Breast epithelium (tissue), 4 donors: ENCODE measurements around the gene FCAR. TPM values are rescaled to one million over a fixed set of nuclear protein-coding genes. Genes with fewer than 3 reads are reported as not detected.
"Not testable (repeated sequence)": the region's sequence is repeated elsewhere in the genome, so short reads cannot be mapped to it uniquely, and the experiment has no call there.

ENCODE experiments used
- DNase-seq, 2 donors: peaks; one replicate each; pipeline ENCODE4 v3.0.0-alpha.2; 2019; ENCODE audit warnings: low spot score in 2 of 2
- H3K27ac ChIP-seq, 2 donors: fragments of 200-600 bp; sonication (generic) in 1 of 2; one replicate each; pipeline ENCODE4 v1.5.1; 2016 to 2019; ENCODE audit warnings: mild to moderate bottlenecking in 1 of 2
- H3K27me3 ChIP-seq, 2 donors: fragments of 200-600 bp; sonication (generic) in 1 of 2; one replicate each; pipeline versions ENCODE4 v1.5.1 to v1.6.0; 2017 to 2019; ENCODE audit warnings: control low read depth in 1 of 2, mild to moderate bottlenecking in 1 of 2
- H3K36me3 ChIP-seq: fragments of 200-600 bp; one replicate; pipeline ENCODE4 v1.5.1; 2019
- H3K4me1 ChIP-seq, 2 donors: fragments of 200-600 bp; sonication (generic); one replicate each; pipeline ENCODE4 v1.5.1; 2016 to 2019; ENCODE audit warnings: control low read depth in 1 of 2
- H3K4me3 ChIP-seq, 3 donors: fragments of 200-600 bp; sonication (generic); 1 replicate in 2 of 3; 2 replicates in 1 of 3; pipeline ENCODE4 v1.5.1; 2016 to 2019; ENCODE audit warnings: mild to moderate bottlenecking in 3 of 3, moderate library complexity in 2 of 3
- H3K9me3 ChIP-seq, 2 donors: fragments of 200-600 bp; sonication (generic) in 1 of 2; one replicate each; pipeline ENCODE4 v1.5.1; 2016 to 2019; ENCODE audit warnings: control low read depth in 1 of 2
- POLR2AphosphoS5 ChIP-seq, 3 donors: sonication (generic); formaldehyde crosslinking; IDR thresholded peaks; one replicate each; pipeline ENCODE4 v1.6.1; 2017; ENCODE audit warnings: antibody characterized with exemption in 3 of 3
- intact Hi-C: fragments of 100-400 bp; cut with DNase I; formaldehyde crosslinking; loops from one replicate; pipeline ENCODE4 v1.15.1; 2023; ENCODE audit warnings: low total_unique reads
- total RNA-seq, 3 donors: library from RNA; depleted of rRNA; stranded (reverse); fragments of >200 nt; gene quantifications; one replicate each; pipeline ENCODE4 v1.1.0, GENCODE V29; 2016
- TF ChIP-seq, protein P1 (sequence below), 3 donors: fragments of 450-650 bp; IDR thresholded peaks; one replicate each; pipeline ENCODE4 v1.5.1; 2016 to 2017; ENCODE audit warnings: antibody characterized with exemption in 3 of 3, mild to moderate bottlenecking in 3 of 3, moderate library complexity in 3 of 3

Gene FCAR
- 1 to 10 TPM in 2 of 3 donors, under 1 TPM in 1; 0.66 to 2.4 (median 1.3) TPM for total RNA-seq

DNA sequence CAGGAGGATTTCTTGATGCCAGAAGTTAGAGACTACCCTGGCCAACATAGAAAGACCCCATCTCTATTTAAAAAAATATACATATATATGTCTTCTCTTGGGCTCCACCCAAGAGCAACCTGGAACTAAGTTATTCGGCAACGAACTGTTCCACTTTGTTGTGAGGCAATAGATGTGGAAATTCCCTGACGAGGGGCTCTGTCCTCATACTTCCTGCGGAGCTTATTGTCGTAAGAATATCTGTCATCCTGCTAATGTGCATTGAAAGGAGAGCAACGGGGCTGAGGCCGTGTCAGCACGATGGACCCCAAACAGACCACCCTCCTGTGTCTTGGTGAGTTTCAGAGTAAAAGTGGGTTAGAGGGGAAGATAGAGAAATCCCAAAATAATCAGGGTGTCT, at the start of gene FCAR:
Gene FCAR (plus strand): TSS at position 246 of the 400 bp plus-strand sequence. CDS start 55 bp downstream, at position 301.
- Histone ChIP-seq H3K4me1 (no peaks in the 10 kb centered on the region), H3K36me3 (no peaks in the 10 kb centered on the region), H3K9me3 (peaks cover 0 to 4% of the 10 kb centered on the region in 2 donors), H3K27ac (no peak within 1 kb of the TSS), H3K27me3 (peaks cover 0 to 5% of the 10 kb centered on the region in 2 donors), H3K4me3 (no peak within 1 kb of the TSS)
- no peak for DNase-seq
- intact Hi-C loops: no loop called here
- TF ChIP-seq POLR2AphosphoS5 (IDR thresholded peaks at IDR 0.05): no peak
- TF ChIP-seq, protein P1, sequence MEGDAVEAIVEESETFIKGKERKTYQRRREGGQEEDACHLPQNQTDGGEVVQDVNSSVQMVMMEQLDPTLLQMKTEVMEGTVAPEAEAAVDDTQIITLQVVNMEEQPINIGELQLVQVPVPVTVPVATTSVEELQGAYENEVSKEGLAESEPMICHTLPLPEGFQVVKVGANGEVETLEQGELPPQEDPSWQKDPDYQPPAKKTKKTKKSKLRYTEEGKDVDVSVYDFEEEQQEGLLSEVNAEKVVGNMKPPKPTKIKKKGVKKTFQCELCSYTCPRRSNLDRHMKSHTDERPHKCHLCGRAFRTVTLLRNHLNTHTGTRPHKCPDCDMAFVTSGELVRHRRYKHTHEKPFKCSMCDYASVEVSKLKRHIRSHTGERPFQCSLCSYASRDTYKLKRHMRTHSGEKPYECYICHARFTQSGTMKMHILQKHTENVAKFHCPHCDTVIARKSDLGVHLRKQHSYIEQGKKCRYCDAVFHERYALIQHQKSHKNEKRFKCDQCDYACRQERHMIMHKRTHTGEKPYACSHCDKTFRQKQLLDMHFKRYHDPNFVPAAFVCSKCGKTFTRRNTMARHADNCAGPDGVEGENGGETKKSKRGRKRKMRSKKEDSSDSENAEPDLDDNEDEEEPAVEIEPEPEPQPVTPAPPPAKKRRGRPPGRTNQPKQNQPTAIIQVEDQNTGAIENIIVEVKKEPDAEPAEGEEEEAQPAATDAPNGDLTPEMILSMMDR (IDR thresholded peaks at IDR 0.05): no peak

DNA sequence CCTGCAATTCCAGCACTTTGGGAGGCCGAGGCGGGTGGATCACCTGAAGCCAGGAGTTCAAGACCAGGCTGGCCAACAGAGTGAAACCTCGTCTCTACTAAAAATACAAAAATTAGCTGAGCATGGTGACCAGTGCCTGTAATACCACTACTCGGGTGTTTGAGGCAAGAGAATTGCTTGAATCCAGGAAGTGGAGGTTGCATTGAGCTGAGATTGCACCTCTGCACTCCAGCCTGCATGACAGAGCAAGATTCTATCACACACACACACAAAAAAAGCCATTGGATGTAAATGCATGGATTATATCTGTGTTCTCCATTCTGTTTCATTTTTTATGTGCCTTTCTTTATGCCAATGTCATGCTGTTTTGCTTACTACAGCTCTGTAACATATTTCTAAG, 49.6 kb upstream of the FCAR start:
- H3K4me1 ChIP-seq, DNase-seq, H3K9me3 ChIP-seq, H3K4me3 ChIP-seq, H3K36me3 ChIP-seq, H3K27ac ChIP-seq, H3K27me3 ChIP-seq, intact Hi-C loops: not testable (repeated sequence)

DNA sequence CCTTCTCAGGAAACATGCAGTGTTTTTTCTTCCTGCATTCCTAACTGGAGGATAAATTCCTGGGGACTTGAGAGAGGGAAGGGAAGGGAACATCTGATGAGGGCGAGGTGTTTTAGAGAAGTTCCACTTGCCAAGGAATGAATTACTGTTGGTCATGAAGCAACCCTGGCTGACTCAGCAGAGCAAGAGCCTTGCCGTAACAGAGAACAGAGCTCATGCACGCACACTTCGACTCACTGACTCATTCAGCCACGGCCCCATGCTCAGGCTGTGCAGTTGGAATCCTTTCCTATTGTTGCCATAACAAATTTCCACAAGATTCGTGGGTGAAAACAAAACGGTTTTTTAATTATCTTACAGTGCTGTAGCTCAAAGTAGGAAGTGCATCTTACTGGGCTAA, 48.7 kb upstream of the FCAR start:
- H3K9me3 ChIP-seq, H3K27ac ChIP-seq, H3K4me3 ChIP-seq, H3K27me3 ChIP-seq, DNase-seq, H3K36me3 ChIP-seq, H3K4me1 ChIP-seq, intact Hi-C loops: not testable (repeated sequence)

DNA sequence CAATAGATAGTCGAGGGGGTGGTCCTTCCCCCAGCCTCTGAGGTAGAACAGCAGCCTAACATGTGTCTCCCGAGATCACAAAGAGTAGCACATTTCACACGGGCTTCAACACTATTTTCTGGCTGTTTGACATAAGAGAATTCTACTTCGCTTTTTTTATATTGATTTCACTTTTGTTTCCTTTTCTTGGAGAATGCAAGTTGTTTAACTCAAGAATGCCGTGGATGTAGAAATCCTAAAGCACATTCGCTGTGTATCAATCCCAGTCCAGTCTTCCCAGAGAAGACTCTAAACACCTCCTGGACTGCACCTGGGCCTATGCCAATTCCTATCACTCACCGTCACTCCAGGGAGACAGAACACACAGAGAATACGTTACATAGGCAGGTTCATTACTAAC, 46.0 kb upstream of the FCAR start:
- intact Hi-C loops, H3K4me1 ChIP-seq, DNase-seq: not testable (repeated sequence)

DNA sequence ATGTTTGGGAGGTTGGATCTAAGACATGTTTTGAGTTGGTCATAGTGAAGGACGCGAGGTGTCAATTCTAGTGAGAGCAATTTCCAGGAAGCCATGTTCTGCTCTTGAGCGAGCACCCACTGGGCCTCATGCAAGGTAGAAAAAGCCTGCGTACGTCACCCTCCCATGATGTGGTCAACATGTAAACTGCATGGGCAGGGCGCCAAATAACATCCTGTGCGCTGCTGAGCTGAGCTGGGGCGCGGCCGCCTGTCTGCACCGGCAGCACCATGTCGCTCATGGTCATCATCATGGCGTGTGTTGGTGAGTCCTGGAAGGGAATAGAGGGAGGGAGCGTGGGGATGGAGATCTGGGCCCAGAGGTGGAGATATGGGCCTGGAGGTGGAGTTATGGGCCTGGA, 41.5 kb upstream of the FCAR start, which contains the start of gene KIR2DS4:
Gene KIR2DS4 (plus strand): TSS at position 181 of the 400 bp plus-strand sequence.
- H3K9me3 ChIP-seq, H3K4me3 ChIP-seq, intact Hi-C loops, DNase-seq, H3K27me3 ChIP-seq, H3K36me3 ChIP-seq, H3K27ac ChIP-seq, H3K4me1 ChIP-seq: not testable (repeated sequence)

More for the DNA sequence above, 46.0 kb upstream of the FCAR start:
- not testable (repeated sequence) for H3K27ac ChIP-seq, H3K9me3 ChIP-seq, H3K4me3 ChIP-seq, H3K27me3 ChIP-seq, H3K36me3 ChIP-seq

DNA sequence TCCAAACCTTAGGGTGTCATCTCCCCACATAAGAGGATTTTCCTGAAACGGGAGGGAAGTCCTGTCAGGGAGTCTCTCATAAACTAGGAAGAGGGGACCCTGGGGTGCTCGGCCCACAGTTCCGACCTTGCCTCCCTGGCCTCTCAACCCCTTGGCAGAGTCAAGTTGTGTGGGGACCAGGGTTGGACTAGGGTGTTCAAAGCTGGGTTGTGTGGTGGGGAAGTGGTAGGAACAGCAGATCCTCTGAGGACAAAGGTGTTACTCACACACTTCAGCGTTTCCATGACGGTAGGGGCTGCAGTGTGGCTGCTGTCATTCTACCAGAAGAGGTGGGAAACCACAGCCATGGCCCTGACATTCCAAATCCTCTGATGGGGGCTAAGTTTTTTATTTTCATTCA, 38.9 kb upstream of the FCAR start:
- H3K9me3 ChIP-seq, H3K27me3 ChIP-seq, H3K4me1 ChIP-seq, DNase-seq, H3K4me3 ChIP-seq, intact Hi-C loops, H3K36me3 ChIP-seq, H3K27ac ChIP-seq: not testable (repeated sequence)

DNA sequence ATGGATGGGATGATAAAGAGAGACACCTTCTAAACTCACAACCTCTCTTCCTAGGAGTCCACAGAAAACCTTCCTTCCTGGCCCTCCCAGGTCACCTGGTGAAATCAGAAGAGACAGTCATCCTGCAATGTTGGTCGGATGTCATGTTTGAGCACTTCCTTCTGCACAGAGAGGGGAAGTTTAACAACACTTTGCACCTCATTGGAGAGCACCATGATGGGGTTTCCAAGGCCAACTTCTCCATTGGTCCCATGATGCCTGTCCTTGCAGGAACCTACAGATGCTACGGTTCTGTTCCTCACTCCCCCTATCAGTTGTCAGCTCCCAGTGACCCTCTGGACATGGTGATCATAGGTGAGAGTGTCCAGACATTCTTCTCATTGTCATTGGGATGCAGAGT, 36.5 kb upstream of the FCAR start:
- DNase-seq, H3K9me3 ChIP-seq, H3K36me3 ChIP-seq, H3K4me3 ChIP-seq, H3K4me1 ChIP-seq, intact Hi-C loops, H3K27me3 ChIP-seq, H3K27ac ChIP-seq: not testable (repeated sequence)

DNA sequence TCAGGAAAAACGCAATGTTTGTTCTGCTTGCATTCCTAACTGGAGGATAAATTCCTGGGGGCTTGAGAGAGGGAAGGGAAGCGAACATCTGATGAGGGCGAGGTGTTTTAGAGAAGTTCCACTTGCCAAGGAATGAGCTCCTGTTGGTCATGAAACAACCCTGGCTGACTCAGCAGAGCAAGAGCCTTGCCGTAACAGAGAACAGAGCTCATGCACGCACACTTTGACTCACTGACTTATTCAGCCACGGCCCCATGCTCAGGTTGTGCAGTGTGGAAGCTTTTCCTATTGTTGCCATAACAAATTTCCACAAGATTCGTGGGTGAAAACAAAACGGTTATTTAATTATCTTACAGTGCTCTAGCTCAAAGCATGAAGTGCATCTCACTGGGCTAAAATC, 30.9 kb upstream of the FCAR start:
- H3K4me1 ChIP-seq, intact Hi-C loops, H3K36me3 ChIP-seq, DNase-seq, H3K27ac ChIP-seq, H3K27me3 ChIP-seq, H3K4me3 ChIP-seq, H3K9me3 ChIP-seq: not testable (repeated sequence)

DNA sequence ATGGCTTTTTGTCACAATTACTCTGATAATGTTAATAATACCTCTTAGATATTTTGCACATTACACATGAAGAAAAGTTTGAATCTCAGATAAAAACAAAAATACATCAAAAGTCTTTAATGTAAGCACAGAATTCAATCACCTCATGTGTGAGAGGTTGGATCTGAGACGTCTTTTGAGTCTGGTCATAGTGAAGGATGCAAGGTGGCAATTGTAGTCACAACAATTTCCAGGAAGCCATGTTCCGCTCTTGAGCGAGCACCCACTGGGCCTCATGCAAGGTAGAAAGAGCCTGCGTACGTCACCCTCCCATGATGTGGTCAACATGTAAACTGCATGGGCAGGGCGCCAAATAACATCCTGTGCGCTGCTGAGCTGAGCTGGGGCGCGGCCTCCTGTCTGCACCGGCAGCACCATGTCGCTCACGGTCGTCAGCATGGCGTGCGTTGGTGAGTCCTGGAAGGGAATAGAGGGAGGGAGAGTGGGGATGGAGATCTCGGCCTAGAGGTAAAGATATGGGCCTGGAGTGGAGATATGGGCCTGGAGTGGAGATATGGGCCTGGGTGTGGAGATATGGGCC, 23.9 kb upstream of the FCAR start, which contains the start of gene KIR3DL2:
Gene KIR3DL2 (plus strand): TSS at position 383 of the 580 bp plus-strand sequence. CDS start 33 bp downstream, at position 416.
- H3K4me3 ChIP-seq, H3K36me3 ChIP-seq, H3K4me1 ChIP-seq, DNase-seq, H3K9me3 ChIP-seq, intact Hi-C loops, H3K27me3 ChIP-seq, H3K27ac ChIP-seq: not testable (repeated sequence)
